Activated T-cell treated with anti-CD3 and anti-CD28 coated beads, Interleukin-2, amount 50 U/mL, for 72 hours (primary cell): Measurements from ENCODE around the gene CYGB. TPM values are rescaled to one million over a fixed set of nuclear protein-coding genes. Genes with fewer than 3 reads are reported as not detected.

ENCODE experiments used
- ATAC-seq, 2 donors: fragments of 150-1000 bp; cut with Tn5 transposase; replicated peaks in 1 of 2; 2 replicates each; pipeline ENCODE4 v1.10.0; 2021; ENCODE audit warnings: moderate library complexity in 2 of 2, mild to moderate bottlenecking in 1 of 2
- DNase-seq, 2 donors: peaks; one replicate each; pipeline ENCODE4 v3.0.0; 2021 to 2022; ENCODE audit warnings: mixed read lengths in 1 of 2
- H3K27ac Mint-ChIP-seq: one replicate; pipeline ENCODE4 v1.8.0; 2022; ENCODE audit warnings: mild to moderate bottlenecking, moderate library complexity, mixed read lengths
- H3K27me3 Mint-ChIP-seq: one replicate; pipeline ENCODE4 v1.8.0; 2022; ENCODE audit warnings: low read depth, mixed read lengths
- H3K36me3 Mint-ChIP-seq, 2 donors: one replicate each; pipeline ENCODE4 v1.8.0; 2022; ENCODE audit warnings: mixed read lengths in 2 of 2, mild to moderate bottlenecking in 1 of 2; ENCODE audit not compliant: insufficient read depth in 2 of 2
- H3K4me1 Mint-ChIP-seq: one replicate; pipeline ENCODE4 v1.8.0; 2022; ENCODE audit warnings: low read depth, mixed read lengths
- H3K4me3 Mint-ChIP-seq, 2 donors: one replicate each; pipeline ENCODE4 v1.8.0; 2022; ENCODE audit warnings: mild to moderate bottlenecking in 2 of 2, mixed read lengths in 2 of 2, moderate library complexity in 2 of 2
- H3K9me3 Mint-ChIP-seq, 2 donors: one replicate each; pipeline ENCODE4 v1.8.0; 2022; ENCODE audit warnings: mixed read lengths in 2 of 2
- total RNA-seq, 2 donors: library from RNA; stranded (reverse); gene quantifications; one replicate each; pipeline ENCODE4 v1.2.3, GENCODE V29; 2022

Gene CYGB
- total RNA-seq, 2 donors from 2014 or later, result 0.44 TPM; not detected in 1

DNA sequence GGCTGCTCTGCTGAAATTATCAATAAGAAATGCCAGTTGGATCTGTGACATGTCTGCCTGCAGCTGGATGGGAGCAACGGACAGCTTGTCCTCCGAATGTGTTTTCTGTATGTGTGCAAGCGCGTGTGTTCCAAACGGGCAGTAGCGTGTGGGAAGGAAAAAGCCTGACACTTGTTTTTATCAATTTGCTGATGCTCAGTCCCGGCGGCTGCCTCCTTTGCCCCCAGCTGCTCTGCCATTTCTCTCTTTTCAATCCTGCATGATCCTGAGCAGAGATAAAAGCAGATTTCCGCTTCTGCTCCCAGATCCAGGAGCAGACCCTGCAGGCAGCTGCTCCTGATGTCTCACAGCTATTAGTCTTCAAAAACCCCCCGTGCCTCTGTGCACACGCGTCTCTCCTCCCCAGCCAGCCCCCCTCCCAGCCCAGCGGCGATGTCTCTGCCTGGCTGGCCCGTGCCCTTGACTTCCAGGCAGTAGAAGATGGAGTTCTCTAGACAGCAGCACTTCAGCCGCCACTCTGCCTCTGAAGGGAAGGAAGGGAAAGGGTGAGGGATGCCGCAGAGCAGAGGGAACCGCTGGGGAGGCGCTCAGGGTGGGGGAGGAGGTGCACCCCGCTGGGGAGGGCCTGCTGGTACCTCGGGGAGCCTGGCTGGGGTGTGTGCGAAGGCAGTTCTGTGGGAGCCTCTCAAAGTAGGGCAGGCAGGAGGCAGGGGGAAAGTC is 6.5 kb upstream of the CYGB start:
- DNase-seq, result no peak
- Mint-ChIP-seq H3K4me3 (no peak overlapping the region), H3K27me3 (peaks cover 29% of the 10 kb centered on the region), H3K4me1 (no peaks in the 10 kb centered on the region), H3K27ac (no peak overlapping the region), H3K9me3 (no peaks in the 10 kb centered on the region), H3K36me3 (no peaks in the 10 kb centered on the region)
- ATAC-seq, result no peak

- Mint-ChIP-seq H3K36me3 (no peaks in the 10 kb centered on the region), H3K9me3 (no peaks in the 10 kb centered on the region), H3K27me3 (peaks cover 34% of the 10 kb centered on the region), H3K4me1 (no peaks in the 10 kb centered on the region), H3K4me3 (no peak overlapping the region), H3K27ac (no peak overlapping the region)
- no peak for DNase-seq
- ATAC-seq, result no peak
Measured at GRCh38 chr17:76543482-76543825, 5.9 kb upstream of the CYGB start.

DNA sequence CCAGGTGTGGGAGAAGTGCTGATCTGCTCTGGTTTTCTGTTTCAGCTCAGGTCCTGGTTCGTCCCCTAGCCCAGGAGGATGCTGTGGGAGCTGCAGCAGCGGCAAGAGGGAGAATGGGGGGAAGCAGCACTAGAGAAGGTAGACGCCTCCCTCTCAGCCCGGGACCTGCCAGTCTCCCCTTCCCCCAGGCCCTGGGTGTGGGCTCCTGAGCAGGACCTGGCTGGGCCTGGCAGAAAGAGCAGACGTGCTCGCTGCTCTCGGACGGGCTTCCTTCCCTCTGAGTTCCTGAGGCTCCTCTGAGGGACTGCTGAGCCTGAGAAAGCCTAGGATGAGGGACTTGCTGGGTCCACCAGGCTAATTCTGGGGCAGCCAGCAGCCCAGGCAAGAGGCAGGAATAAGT is 5.5 kb upstream of the CYGB start:
- H3K9me3 Mint-ChIP-seq, result no peaks in the 10 kb centered on the region

GRCh38 chr17:76542566-76542971 is 5.1 kb upstream of the CYGB start:
- H3K4me3 Mint-ChIP-seq, result no peak overlapping the region

More for the DNA sequence above, 5.5 kb upstream of the CYGB start:
- Mint-ChIP-seq H3K36me3 (no peaks in the 10 kb centered on the region), H3K27me3 (peaks cover 34% of the 10 kb centered on the region), H3K27ac (no peak overlapping the region), H3K4me3 (no peak overlapping the region), H3K4me1 (no peaks in the 10 kb centered on the region)
- ATAC-seq (no peak), DNase-seq (no peak)

GRCh38 chr17:76541739-76542454 is 4.4 kb upstream of the CYGB start:
- no peaks in the 10 kb centered on the region for H3K4me1 Mint-ChIP-seq
- H3K9me3 Mint-ChIP-seq, result no peaks in the 10 kb centered on the region
- no peaks in the 10 kb centered on the region for H3K36me3 Mint-ChIP-seq
- H3K27ac Mint-ChIP-seq, result no peak overlapping the region
- H3K27me3 Mint-ChIP-seq, result peaks cover 34% of the 10 kb centered on the region
- ATAC-seq, result no peak
- H3K4me3 Mint-ChIP-seq, result no peak overlapping the region
- no peak for DNase-seq

More at GRCh38 chr17:76542566-76542971, 5.1 kb upstream of the CYGB start:
- no peak for DNase-seq
- no peaks in the 10 kb centered on the region for H3K4me1 Mint-ChIP-seq
- H3K27me3 Mint-ChIP-seq, result peaks cover 34% of the 10 kb centered on the region
- no peak overlapping the region for H3K27ac Mint-ChIP-seq
- ATAC-seq, result no peak
- H3K9me3 Mint-ChIP-seq, result no peaks in the 10 kb centered on the region
- no peaks in the 10 kb centered on the region for H3K36me3 Mint-ChIP-seq

GRCh38 chr17:76540381-76541300 is 3.1 kb upstream of the CYGB start:
- Mint-ChIP-seq H3K27ac (no peak overlapping the region), H3K4me3 (no peak overlapping the region), H3K4me1 (no peaks in the 10 kb centered on the region), H3K27me3 (peaks cover 34% of the 10 kb centered on the region), H3K36me3 (no peaks in the 10 kb centered on the region), H3K9me3 (no peaks in the 10 kb centered on the region)
- DNase-seq (peak in 1 of 2 donors; percentile 31), ATAC-seq (peak; percentile 49 to 57)

- no peak for DNase-seq
- Mint-ChIP-seq H3K27ac (no peak within 1 kb of the TSS), H3K27me3 (peaks cover 34% of the 10 kb centered on the region), H3K4me3 (peak within 1 kb of the TSS in 1 of 2 donors; percentile 65), H3K9me3 (no peaks in the 10 kb centered on the region), H3K4me1 (no peaks in the 10 kb centered on the region), H3K36me3 (no peaks in the 10 kb centered on the region)
- no peak for ATAC-seq
Measured at GRCh38 chr17:76539631-76540271, 2.2 kb upstream of the CYGB start, which contains the start of gene PRCD. TSS of gene PRCD (plus strand) at chr17:76540044. CDS start at chr17:76540142, 98 bp downstream.

DNA sequence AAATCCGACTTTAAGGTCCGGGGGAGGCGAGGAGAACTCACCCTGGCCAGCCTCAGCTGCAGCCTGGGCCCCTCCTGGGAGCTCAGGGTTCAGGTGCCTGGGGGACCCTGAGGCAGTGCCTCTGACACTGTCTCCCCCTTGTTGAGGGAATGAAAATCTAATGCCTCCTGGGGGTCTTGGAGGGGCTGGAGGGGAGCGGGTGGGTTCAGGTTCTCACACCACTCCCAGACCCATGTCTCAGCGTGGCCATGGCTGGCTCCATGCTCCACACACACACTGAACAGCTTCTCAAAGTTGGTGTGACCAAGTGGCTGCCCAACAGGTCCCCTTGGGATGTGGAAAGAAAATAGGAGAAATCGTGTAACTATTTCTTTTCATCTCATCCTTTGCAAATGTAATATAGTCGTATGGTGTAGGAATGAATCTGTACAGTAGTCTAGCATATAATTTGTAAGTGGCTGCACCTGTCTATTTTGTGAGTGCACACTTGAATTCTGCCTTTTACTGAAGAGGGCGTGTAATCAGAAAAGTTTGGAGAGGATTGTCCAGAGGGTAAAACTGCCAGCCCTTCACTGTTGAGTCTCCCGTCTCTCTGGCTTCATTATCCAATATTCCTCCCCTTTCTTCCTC is 1.5 kb upstream of the CYGB start:
- Mint-ChIP-seq H3K4me1 (no peaks in the 10 kb centered on the region), H3K4me3 (peak overlapping the region in 1 of 2 donors; percentile 65), H3K9me3 (no peaks in the 10 kb centered on the region), H3K36me3 (no peaks in the 10 kb centered on the region), H3K27me3 (peaks cover 34% of the 10 kb centered on the region), H3K27ac (no peak overlapping the region)
- DNase-seq (no peak), ATAC-seq (no peak)

- Mint-ChIP-seq H3K4me3 (peak overlapping the region in 1 of 2 donors; percentile 65), H3K9me3 (no peaks in the 10 kb centered on the region)
Measured at GRCh38 chr17:76538281-76538931, 897 bp upstream of the CYGB start.

DNA sequence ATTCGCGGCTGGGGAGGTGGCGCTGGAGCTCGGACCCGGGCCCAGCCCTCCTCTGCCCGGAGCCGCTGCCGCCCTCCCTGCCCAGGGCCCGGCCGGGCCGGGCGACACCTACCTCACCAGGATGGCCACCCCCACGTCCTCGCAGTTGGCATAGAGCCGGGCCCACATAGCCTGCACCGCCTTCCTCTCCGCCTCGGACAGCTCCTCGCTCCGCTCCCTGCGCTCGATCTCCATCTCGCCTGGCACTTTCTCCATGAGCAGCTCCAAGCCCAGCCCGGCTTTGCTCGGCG is 276 bp downstream of the CYGB start:
- ATAC-seq (peak in 1 of 2 donors; percentile 5), DNase-seq (no peak)
- Mint-ChIP-seq H3K4me1 (no peaks in the 10 kb centered on the region), H3K27me3 (peaks cover 27% of the 10 kb centered on the region), H3K27ac (no peak overlapping the region), H3K9me3 (no peaks in the 10 kb centered on the region), H3K36me3 (no peaks in the 10 kb centered on the region), H3K4me3 (no peak overlapping the region)

More at GRCh38 chr17:76538281-76538931, 897 bp upstream of the CYGB start:
- DNase-seq (no peak), ATAC-seq (no peak)
- Mint-ChIP-seq H3K4me1 (no peaks in the 10 kb centered on the region), H3K27ac (no peak overlapping the region), H3K36me3 (no peaks in the 10 kb centered on the region), H3K27me3 (peaks cover 34% of the 10 kb centered on the region)

- H3K36me3 Mint-ChIP-seq, result no peaks in the 10 kb centered on the region
- H3K27ac Mint-ChIP-seq, result no peak overlapping the region
- ATAC-seq (no peak), DNase-seq (no peak)
- no peaks in the 10 kb centered on the region for H3K4me1 Mint-ChIP-seq
- H3K4me3 Mint-ChIP-seq, result peak overlapping the region in 1 of 2 donors; percentile 52
- no peaks in the 10 kb centered on the region for H3K9me3 Mint-ChIP-seq
- peaks cover 21% of the 10 kb centered on the region for H3K27me3 Mint-ChIP-seq
Measured at GRCh38 chr17:76536511-76537287, 810 bp downstream of the CYGB start.
